Fibroblast of lung (primary cell): ENCODE data around the gene USP24. TPM values are rescaled to one million over a fixed set of nuclear protein-coding genes. Genes with fewer than 3 reads are reported as not detected.

ENCODE experiments used
- DNase-seq, 2 donors: peaks; one replicate each; pipeline versions ENCODE4 v3.0.0 to v3.0.0-alpha.2; 2010; ENCODE audit warnings: low read depth in 2 of 2
- H2AFZ ChIP-seq: 2 replicates; pipeline ENCODE4 v1.5.1; 2012; ENCODE audit warnings: low read length, control low read depth, inconsistent platforms
- H3K27ac ChIP-seq: 2 replicates; pipeline ENCODE4 v1.5.1; 2011; ENCODE audit warnings: low read length, control low read depth; ENCODE audit not compliant: insufficient read depth
- H3K27me3 ChIP-seq: 2 replicates; pipeline ENCODE4 v1.5.1; 2011; ENCODE audit warnings: mild to moderate bottlenecking, low read length; ENCODE audit not compliant: control insufficient read depth, insufficient read depth
- H3K36me3 ChIP-seq: 2 replicates; pipeline ENCODE4 v1.5.1; 2011; ENCODE audit warnings: low read length; ENCODE audit not compliant: control insufficient read depth, insufficient read depth
- H3K4me1 ChIP-seq: 2 replicates; pipeline ENCODE4 v1.5.1; 2011; ENCODE audit warnings: low read length; ENCODE audit not compliant: control insufficient read depth, insufficient read depth; ENCODE audit errors: extremely low read depth
- H3K4me2 ChIP-seq: 2 replicates; pipeline ENCODE4 v1.5.1; 2011; ENCODE audit warnings: low read length, control low read depth; ENCODE audit not compliant: insufficient read depth; ENCODE audit errors: extremely low read depth
- H3K4me3 ChIP-seq, 4 experiments: fragments of 200-600 bp in 1 of 4; sonication (generic) in 1 of 4; replicated peaks in 1 of 4; 2 replicates each; pipeline ENCODE4 v1.5.1; 2011 to 2016; ENCODE audit warnings: low read length in 4 of 4, low read depth in 3 of 4, mild to moderate bottlenecking in 3 of 4, control low read depth in 2 of 4, inconsistent platforms in 1 of 4, mixed read lengths in 1 of 4; ENCODE audit not compliant: insufficient read depth in 1 of 4; ENCODE audit errors: control extremely low read depth in 1 of 4
- H3K79me2 ChIP-seq: 2 replicates; pipeline ENCODE4 v1.5.1; 2012; ENCODE audit warnings: mild to moderate bottlenecking, low read length, inconsistent platforms; ENCODE audit not compliant: control insufficient read depth, insufficient read depth
- H3K9ac ChIP-seq: 2 replicates; pipeline ENCODE4 v1.5.1; 2011; ENCODE audit warnings: mild to moderate bottlenecking, low read length, control low read depth; ENCODE audit not compliant: insufficient read depth
- H3K9me3 ChIP-seq: 2 replicates; pipeline ENCODE4 v1.5.1; 2012; ENCODE audit warnings: low read depth, low read length; ENCODE audit not compliant: control insufficient read depth, insufficient read depth
- H4K20me1 ChIP-seq: 2 replicates; pipeline ENCODE4 v1.5.1; 2011; ENCODE audit warnings: low read length; ENCODE audit not compliant: control insufficient read depth, insufficient read depth; ENCODE audit errors: extremely low read depth
- CTCF ChIP-seq, 2 donors: IDR thresholded peaks in 1 of 2; conservative IDR thresholded peaks in 1 of 2; 1 replicate in 1 of 2; 2 replicates in 1 of 2; pipeline ENCODE4 v1.5.1; 2011 to 2012; ENCODE audit warnings: low read length in 2 of 2, control low read depth in 1 of 2, inconsistent platforms in 1 of 2, low read depth in 1 of 2, mild to moderate bottlenecking in 1 of 2
- EZH2 ChIP-seq: IDR thresholded peaks from 2 replicates; pipeline ENCODE4 v1.5.1; 2012; ENCODE audit warnings: low read length, control low read depth, mild to moderate bottlenecking; ENCODE audit errors: missing control alignments
- polyA plus RNA-seq, 2 donors: library from polyadenylated mRNA; depleted of rRNA in 1 of 2; stranded (reverse) in 1 of 2; unstranded in 1 of 2; fragments of >200 nt; gene quantifications; 2 replicates each; pipeline ENCODE4 v1.2.1, GENCODE V29; 2011 to 2012; ENCODE audit warnings: missing spikeins in 1 of 2
- total RNA-seq: library from RNA; depleted of rRNA; stranded (reverse); fragments of >200 nt; gene quantifications from 2 replicates; pipeline ENCODE4 v1.2.1, GENCODE V29; 2014

The USP24 gene
- total and polyA plus RNA-seq, 2 donors (not counting 1 experiment from before 2014, with no cell fraction given) = 16.4 to 63.9 TPM

GRCh38 chr1:55071477-55071876 is 143.7 kb downstream of the USP24 start:
- Histone ChIP-seq H3K4me3 (no peak overlapping the region), H4K20me1 (no peaks in the 10 kb centered on the region), H2AFZ (no peak overlapping the region), H3K4me1 (no peaks in the 10 kb centered on the region), H3K79me2 (no peaks in the 10 kb centered on the region), H3K27ac (no peak overlapping the region), H3K4me2 (no peak overlapping the region), H3K27me3 (no peaks in the 10 kb centered on the region), H3K36me3 (peaks cover 21% of the 10 kb centered on the region), H3K9me3 (no peaks in the 10 kb centered on the region), H3K9ac (no peak overlapping the region)
- DNase-seq = peak; percentile 47 to 64
- TF ChIP-seq CTCF (conservative IDR thresholded peaks at IDR 0.05 in 1 of 2, IDR thresholded peaks at IDR 0.05 in 1 of 2; ENCODE audit: low read depth in 1 of 2, low read length in 2 of 2) (peak; percentile 51 to 66), EZH2 (no peak)

GRCh38 chr1:55070293-55071164 is 144.6 kb downstream of the USP24 start:
- no peaks in the 10 kb centered on the region for H3K79me2 ChIP-seq
- no peaks in the 10 kb centered on the region for H4K20me1 ChIP-seq
- H3K4me1 ChIP-seq = no peaks in the 10 kb centered on the region
- H3K9ac ChIP-seq = no peak overlapping the region
- no peak overlapping the region for H3K4me2 ChIP-seq
- H3K27ac ChIP-seq = no peak overlapping the region
- peak in 1 of 2 donors; percentile 19 for DNase-seq
- no peaks in the 10 kb centered on the region for H3K27me3 ChIP-seq
- H3K9me3 ChIP-seq = no peaks in the 10 kb centered on the region
- H3K36me3 ChIP-seq = peaks cover 22% of the 10 kb centered on the region
- no peak overlapping the region for H3K4me3 ChIP-seq
- H2AFZ ChIP-seq = no peak overlapping the region
- no peak for TF ChIP-seq CTCF (conservative IDR thresholded peaks at IDR 0.05 in 1 of 2, IDR thresholded peaks at IDR 0.05 in 1 of 2; ENCODE audit: low read depth in 1 of 2, low read length in 2 of 2)
- no peak for TF ChIP-seq EZH2

GRCh38 chr1:55069280-55069679 is 145.9 kb downstream of the USP24 start:
- no peak overlapping the region for H2AFZ ChIP-seq
- no peak overlapping the region for H3K27ac ChIP-seq
- peaks cover 20% of the 10 kb centered on the region for H3K36me3 ChIP-seq
- H3K4me3 ChIP-seq = no peak overlapping the region
- H3K4me1 ChIP-seq = no peaks in the 10 kb centered on the region
- no peak for TF ChIP-seq CTCF (conservative IDR thresholded peaks at IDR 0.05 in 1 of 2, IDR thresholded peaks at IDR 0.05 in 1 of 2; ENCODE audit: low read depth in 1 of 2, low read length in 2 of 2)
- no peak for TF ChIP-seq EZH2
- no peak overlapping the region for H3K4me2 ChIP-seq
- H3K79me2 ChIP-seq = no peaks in the 10 kb centered on the region
- H3K9me3 ChIP-seq = no peaks in the 10 kb centered on the region
- no peak for DNase-seq
- no peaks in the 10 kb centered on the region for H3K27me3 ChIP-seq
- H3K9ac ChIP-seq = no peak overlapping the region
- H4K20me1 ChIP-seq = no peaks in the 10 kb centered on the region
